Measurements from ENCODE around the gene ACTR1B.
A peak's percentile ranks its signal among the peaks of the same experiment; 100 is the strongest.
"Not testable (repeated sequence)": the region's sequence is repeated elsewhere in the genome, so short reads cannot be mapped to it uniquely, and the experiment has no call there.

The ACTR1B gene

GRCh38 chr2:97688062-97688827 is 24.4 kb upstream of the ACTR1B start:
- no peak for DNase-seq (ENCODE audit: low read depth)

GRCh38 chr2:97687235-97687634 is 23.4 kb upstream of the ACTR1B start:
- DNase-seq (ENCODE audit: low read depth) = not testable (repeated sequence)

- DNase-seq (ENCODE audit: low read depth) = no peak
Measured at GRCh38 chr2:97678298-97678697, 14.5 kb upstream of the ACTR1B start.

GRCh38 chr2:97677480-97677879 is 13.6 kb upstream of the ACTR1B start:
- no peak for DNase-seq (ENCODE audit: low read depth)

- DNase-seq (ENCODE audit: low read depth) = no peak
Measured at GRCh38 chr2:97676620-97677019, 12.8 kb upstream of the ACTR1B start.

GRCh38 chr2:97675430-97676113 is 11.7 kb upstream of the ACTR1B start:
- DNase-seq (ENCODE audit: low read depth) = no peak

GRCh38 chr2:97673915-97674283 is 10.1 kb upstream of the ACTR1B start:
- DNase-seq (ENCODE audit: low read depth) = no peak

GRCh38 chr2:97673182-97673914 is 9.5 kb upstream of the ACTR1B start:
- DNase-seq (ENCODE audit: low read depth) = no peak

GRCh38 chr2:97672606-97673140 is 8.8 kb upstream of the ACTR1B start:
- not testable (repeated sequence) for DNase-seq (ENCODE audit: low read depth)

- DNase-seq (ENCODE audit: low read depth) = no peak
Measured at GRCh38 chr2:97671526-97671925, 7.7 kb upstream of the ACTR1B start.

- no peak for DNase-seq (ENCODE audit: low read depth)
Measured at GRCh38 chr2:97670471-97670870, 6.6 kb upstream of the ACTR1B start.

- DNase-seq (ENCODE audit: low read depth) = no peak
Measured at GRCh38 chr2:97669448-97669847, 5.6 kb upstream of the ACTR1B start, which contains the start of gene C2orf92. C2orf92 (plus strand) TSS chr2:97669713; CDS start chr2:97669789, 76 bp downstream.

- no peak for DNase-seq (ENCODE audit: low read depth)
Measured at GRCh38 chr2:97664636-97664970, 759 bp upstream of the ACTR1B start.

GRCh38 chr2:97663626-97663961 is 250 bp downstream of the ACTR1B start:
- no peak for DNase-seq (ENCODE audit: low read depth)

- DNase-seq (ENCODE audit: low read depth) = peak; percentile 23
Measured at GRCh38 chr2:97662895-97663625, 784 bp downstream of the ACTR1B start.

GRCh38 chr2:97662386-97662894 is 1.4 kb downstream of the ACTR1B start:
- no peak for DNase-seq (ENCODE audit: low read depth)

GRCh38 chr2:97661927-97662326 is 1.9 kb downstream of the ACTR1B start:
- DNase-seq (ENCODE audit: low read depth) = no peak

GRCh38 chr2:97660775-97661389 is 3.0 kb downstream of the ACTR1B start:
- DNase-seq (ENCODE audit: low read depth) = no peak

- DNase-seq (ENCODE audit: low read depth) = no peak
Measured at GRCh38 chr2:97660044-97660774, 3.6 kb downstream of the ACTR1B start.

GRCh38 chr2:97659256-97660043 is 4.4 kb downstream of the ACTR1B start:
- DNase-seq (ENCODE audit: low read depth) = no peak

All from fibroblast of the conjunctiva (primary cell).